ENCODE measurements around the gene NRAP.

GRCh38 chr10:113650172-113650571 is 13.7 kb downstream of the NRAP start:
- no peak for TF ChIP-seq EZH2 (IDR thresholded peaks at IDR 0.05; ENCODE audit: insufficient read depth, poor library complexity, severe bottlenecking)
- TF ChIP-seq EZH2phosphoT487 (IDR thresholded peaks at IDR 0.05; ENCODE audit: insufficient read depth, low read depth): no peak

Data from GM23248 (cell line).